GM04504 (cell line): ENCODE data around the gene PVALEF.

ENCODE experiments used
- DNase-seq: peaks from one replicate; pipeline ENCODE4 v3.0.0-alpha.2; 2012; ENCODE audit warnings: low read depth

PVALEF gene

DNA sequence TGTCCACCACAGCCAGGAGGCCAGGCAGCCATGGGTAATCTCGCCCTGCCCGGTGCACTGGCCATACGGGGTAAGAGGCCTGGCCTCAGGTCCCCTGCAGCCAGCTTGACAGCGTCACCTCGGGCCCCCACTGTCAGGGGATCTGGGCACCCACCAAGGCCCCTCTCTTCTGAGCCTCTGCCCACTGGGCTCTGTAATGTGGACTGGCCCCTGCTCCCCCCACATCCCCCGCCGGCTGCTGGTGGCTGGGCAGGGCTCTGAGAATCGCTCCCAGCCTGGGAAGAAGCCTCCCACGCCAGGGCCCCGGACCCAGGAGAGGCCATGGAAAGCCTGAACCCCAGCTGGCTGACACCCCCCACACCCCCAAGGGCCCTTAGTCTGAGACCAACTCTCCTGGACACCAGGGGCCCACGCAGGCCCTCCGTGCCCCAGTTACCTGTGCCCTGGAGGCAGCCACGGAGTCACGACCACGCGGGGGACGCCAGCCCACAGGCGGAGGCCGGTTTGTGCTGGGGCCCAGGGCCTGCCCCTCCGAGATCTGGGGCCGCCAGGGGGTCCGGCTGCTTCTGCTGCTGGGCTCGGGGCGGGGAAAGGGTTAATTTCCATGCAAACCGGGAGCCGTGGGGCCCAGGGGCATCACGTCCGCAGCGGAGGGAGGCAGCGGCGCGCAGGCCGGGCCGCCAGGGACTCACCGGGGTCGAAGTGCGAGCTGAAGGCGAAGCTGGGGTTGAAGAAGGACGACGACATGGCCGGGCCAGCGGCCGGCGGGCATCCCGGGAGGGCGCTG lies at the start of gene PVALEF:
Gene PVALEF, plus strand, starts transcription at position 262 of the 787 bp plus-strand sequence. CDS start 15,720 bp downstream, outside the sequence.
- no peak for DNase-seq

GRCh38 chr17:81115749-81116464 lies 49.4 kb upstream of the PVALEF start:
- DNase-seq, result no peak

DNA sequence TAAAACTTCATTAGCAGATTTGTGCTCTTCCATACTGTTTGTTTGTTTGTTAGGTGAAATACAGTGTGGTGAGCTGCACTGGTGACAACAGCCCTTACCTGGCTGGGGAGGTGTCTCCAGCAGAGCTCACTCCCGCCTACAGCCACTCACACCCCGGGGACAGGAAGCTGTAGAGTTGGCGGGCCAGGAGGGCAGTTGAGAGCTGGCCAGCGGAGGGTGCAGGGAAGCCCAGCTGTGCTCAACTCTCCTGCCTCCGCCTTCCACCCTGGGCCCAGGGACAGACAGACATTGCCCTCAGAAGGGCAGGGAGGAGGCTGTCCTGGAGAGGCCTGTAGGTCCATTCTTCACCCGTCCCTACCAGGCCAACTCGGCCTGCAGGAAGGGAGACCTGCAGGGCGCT lies 48.6 kb upstream of the PVALEF start:
- no peak for DNase-seq

DNA sequence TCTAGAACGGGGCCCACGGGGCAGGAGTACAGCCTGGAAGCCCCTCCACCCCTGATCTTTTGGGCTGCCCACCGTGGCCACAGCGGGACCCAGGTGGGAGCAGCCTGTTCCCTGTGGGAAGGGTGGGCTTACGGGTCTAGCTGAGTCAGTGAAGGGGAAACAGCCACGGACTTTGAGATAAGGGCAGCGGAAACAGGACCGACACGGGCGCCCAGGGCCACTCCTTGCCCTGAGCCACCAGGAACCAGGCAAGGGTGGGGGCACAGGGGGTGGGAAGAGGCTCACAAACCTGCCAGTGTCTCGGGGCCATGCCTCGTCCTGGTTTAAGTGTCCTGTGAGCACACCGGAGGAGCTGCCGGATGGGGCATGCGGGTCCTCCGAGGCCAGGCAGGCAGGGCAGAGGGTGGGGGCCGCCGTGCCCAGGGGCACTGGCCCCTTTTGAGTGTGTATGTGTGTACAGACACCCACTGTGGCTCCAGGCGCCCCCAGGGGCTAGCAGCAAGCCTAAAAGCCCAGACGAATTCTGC lies 47.6 kb upstream of the PVALEF start:
- no peak for DNase-seq

DNA sequence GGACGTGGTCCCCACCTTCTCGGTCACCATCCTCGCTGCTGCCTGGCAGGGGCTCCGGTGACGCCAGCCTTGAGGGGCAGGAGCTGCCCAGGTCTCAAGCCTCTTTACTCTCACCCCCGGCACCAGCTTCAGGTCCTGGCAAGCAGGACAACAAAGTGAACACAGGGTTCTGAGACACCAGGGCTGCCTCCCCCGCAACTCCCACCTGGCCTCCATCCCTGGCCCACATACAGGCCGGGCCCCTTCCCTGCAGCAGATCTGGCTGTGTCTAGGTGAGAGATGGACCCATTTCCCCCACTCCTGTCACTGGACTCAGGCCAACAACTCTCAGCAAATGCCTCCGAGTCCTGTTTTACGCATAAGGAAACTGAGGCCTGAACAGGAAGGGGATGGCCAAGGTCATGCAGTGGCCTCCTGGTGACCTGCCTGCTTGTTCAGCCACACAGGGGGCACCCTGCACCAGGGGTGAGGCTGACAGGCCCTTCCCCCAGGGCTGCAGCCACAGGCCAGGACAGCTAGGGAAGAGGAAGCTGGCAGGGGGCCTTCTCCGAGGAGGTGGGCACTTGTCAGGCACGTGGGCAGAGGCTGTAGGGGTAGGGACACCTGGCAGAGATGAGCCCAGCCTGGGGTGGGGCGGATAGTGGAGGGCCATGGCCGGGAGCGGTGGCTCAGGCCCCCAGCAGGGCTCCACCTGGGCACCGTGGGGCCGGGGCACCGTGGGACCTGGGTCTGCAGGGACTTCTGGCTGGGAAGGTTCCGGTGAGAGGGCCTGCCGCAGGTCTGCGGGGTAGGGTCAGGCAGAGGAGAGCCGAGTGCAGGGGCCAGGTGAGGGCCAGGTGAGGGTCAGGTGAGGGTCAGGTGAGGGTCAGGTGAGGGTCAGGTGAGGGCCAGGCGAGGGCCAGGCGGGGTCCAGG lies 46.7 kb upstream of the PVALEF start:
- no peak for DNase-seq

- DNase-seq, result peak; percentile 58
These were observed 45.8 kb upstream of the PVALEF start for GRCh38 chr17:81119223-81120148.

GRCh38 chr17:81120149-81120484 lies 45.2 kb upstream of the PVALEF start:
- DNase-seq, result no peak

- no peak for DNase-seq
These were observed 44.3 kb upstream of the PVALEF start for GRCh38 chr17:81120695-81121621.

DNA sequence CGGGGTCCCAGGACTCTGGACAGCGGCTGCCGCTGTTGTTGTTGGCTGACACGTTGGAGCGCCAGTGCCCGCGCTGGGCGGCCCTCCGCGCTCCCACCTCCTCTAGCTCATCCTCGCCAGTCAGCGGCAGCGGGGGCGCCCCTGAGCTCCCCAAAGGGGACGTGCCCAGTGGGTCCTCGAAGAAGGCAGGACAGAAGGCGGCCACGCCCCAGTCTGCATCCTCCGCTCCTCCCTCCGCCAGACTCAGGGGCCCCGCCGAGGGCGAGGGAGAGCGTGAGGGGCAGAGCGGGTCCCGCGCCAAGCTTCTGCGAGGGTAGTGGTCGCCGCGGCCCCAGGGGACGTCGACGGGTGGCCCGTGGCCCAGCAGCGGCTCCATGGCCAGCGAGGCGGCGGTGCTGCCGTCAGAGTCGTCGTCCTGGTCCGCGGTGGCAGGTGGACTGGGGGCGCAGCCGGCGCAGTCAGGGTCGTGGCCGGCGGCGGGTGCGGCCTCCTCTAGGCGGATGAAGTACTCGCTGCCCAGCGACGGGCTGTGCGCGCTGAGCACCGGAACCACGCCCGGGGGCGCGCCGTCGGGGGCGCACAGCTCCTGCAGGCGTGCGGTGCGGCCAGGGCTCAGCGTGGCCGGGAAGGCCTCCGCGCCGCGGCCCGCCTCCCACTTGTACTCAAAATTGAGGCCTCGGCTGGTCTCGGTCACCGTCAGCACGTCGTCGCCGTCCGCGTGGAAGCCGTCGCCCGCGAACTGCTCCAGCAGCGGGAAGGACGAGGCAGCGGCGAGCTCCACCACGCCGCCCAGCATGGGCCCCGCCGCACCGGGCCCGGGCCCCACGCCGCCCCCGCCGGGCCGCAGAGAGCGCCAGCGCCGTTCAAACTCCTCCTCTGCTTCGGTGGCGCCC lies 43.2 kb upstream of the PVALEF start:
- DNase-seq, result no peak

DNA sequence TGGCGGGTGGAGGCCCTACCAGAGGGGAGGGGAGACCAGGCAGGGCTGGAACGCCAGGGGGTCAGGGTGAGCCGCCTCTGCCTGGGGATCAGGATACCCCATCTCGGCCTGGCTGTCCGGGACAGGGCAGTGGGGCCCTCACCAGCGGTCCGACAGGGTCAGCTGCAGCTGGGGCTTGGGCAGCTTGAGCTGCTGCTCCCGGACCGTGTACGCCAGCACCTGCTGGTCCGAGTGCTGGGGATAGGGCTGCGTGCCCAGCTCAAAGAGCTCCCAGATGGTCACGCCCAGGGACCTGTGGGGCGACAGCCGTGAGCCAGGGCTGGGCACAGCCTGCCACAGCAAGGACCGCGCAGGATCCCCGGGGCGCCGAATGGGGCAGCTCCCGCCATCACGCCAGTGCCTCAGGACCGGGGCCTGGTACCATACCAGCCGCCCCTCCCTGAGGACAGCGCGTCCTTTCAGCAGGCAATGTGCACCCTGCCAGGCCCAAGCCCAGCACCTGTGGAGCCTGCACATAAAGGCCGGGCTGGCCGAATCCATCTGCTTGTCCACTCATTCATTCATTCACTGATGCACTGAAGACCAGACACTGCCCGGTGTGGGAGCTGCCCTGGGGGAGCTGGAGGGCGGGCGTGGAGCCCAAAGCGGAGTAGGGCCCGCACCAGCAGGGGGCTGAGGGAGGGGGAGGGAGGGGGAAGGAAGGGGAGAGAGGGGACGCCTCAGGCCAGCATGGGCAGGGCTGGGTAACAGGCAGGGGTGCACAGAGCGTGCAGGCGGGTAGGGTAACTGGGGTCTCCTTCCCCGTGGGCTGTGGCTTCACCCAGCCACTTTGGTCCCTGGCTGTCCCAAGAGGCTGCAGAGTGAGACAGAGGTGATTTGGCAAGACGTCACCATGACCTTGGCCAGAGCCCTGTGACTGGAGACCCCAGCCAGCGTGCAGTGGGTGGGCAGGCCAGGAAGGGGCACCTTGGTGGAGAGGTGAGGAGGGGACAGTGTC lies 42.0 kb upstream of the PVALEF start:
- no peak for DNase-seq

- DNase-seq, result no peak
These were observed 40.9 kb upstream of the PVALEF start for GRCh38 chr17:81124377-81124776.

DNA sequence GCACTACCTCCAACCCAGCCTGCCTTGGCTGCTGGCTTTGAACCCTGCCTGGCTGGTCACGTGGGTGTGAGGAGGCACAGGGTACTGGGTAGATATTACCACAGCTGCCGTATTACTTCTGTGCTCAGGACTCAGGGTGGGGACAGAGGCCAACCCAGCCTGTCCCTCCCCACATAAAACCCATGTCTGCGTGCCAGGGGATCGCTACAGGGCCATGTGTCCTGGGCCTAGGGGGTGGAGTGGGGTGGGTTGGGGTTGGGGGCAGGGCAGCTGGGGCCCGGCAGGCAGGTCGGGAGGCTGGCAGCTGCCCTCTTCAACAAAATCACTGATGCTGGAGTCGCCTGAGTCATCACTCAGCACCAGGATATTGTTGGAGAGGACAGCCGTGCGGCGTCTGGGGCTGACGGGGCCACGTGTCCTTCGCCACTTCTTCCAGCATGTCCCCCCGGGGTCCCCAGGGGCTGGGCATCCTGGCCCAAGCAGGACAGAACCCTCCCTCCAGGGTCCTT lies 39.7 kb upstream of the PVALEF start:
- no peak for DNase-seq

- DNase-seq, result no peak
These were observed 38.8 kb upstream of the PVALEF start for GRCh38 chr17:81126281-81127132.

DNA sequence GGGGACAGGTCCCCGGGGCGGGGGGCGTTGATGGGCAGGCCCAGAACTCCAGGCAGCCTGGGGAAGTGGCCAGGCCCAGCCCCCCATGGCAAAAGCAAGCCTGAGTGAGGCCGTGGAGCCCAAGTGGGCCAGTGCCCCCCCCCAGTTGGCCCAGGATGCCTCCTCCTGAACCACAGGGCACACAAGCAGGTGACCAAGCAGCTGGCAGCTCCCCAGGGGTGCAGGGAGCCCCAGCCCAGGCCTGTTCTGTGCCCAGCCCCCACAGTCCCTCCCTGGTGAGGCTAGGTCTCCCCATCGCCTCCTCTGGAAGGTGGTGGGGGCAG lies 38.2 kb upstream of the PVALEF start:
- no peak for DNase-seq

- no peak for DNase-seq
These were observed 37.7 kb upstream of the PVALEF start for GRCh38 chr17:81127526-81128177.

DNA sequence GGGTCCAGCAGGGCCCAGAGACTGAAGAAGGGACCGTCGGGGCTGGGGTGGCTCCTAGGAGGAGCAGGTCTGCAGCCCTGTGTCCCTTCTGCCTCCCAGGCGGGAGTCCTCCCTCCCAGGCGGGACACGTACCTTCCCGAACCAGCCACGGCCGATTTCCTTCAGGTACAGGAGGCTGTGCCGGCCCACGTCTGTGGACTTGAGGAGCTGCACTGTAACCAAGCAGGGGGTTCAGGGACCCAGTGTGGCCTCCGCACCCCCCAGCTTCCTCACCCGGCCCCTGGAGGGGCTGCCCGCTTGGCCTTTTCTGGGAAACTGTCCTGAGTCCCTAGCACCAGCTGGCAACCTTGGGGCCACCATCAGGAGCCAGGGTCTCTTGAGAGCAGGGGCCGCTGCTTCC lies 37.0 kb upstream of the PVALEF start:
- DNase-seq, result no peak
